Raji (cell line): ENCODE measurements around the gene SAMD1.

Source experiments
- POLR2A ChIP-seq: IDR thresholded peaks from 2 replicates; pipeline ENCODE4 v1.6.1; 2011; ENCODE audit warnings: low read depth, low read length, control low read depth; ENCODE audit not compliant: insufficient read depth

SAMD1 gene

DNA sequence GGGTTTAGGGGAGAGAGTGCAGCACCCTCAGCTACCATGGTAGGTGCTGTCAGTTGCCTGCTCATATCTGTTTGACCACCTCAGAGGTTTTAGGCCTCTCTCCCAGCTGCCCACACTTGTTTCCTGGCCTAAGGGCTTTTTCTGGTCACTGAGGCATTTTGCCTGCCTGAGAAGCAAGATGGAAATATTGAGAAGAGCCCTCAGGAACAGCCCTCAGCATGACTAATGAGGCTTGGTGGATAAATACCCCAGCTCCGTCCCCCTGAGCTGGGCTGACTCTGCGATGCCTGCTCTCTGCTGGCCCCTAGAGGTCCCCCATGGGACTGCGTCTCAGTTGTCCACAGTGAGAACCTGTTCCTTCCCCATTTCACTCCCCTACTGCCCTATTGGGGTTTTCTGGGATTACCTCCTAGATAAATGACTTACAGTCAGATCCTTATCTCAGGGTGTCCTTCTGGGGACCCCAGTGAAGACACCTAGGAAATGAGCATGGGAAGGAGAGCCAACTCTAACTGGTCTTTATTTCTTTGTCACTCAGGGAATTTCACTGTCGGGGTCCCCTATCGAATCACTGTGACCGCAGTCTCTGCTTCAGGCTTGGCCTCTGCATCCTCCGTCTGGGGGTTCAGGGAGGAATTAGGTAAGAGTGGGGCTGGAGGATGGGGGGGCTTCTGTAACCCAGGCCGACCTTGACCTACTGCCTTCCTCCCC lies 42.0 kb downstream of the SAMD1 start:
- TF ChIP-seq POLR2A: no peak

DNA sequence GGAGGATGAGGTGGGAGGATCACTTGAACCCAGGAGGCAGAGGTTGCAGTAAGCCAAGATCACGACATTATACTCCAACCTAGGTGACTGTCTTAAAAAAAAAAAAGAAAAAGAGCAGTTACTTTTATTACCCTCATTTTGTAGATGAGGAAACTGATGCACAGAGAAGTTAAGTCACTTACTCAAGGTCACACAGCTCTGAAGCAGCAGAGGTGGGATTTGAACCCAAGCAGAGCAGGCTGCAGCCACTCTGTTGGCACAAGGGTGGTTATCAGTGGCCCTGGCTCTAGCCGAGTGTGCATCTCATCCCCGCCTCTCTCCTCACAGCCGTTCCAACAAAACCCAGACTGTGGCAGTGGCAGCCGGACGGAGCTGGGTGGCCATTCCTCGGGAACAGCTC lies 51.4 kb downstream of the SAMD1 start:
- no peak for TF ChIP-seq POLR2A
